GM18868 (cell line): ENCODE measurements around the gene RGS10.
"Not testable (repeated sequence)": the region's sequence is repeated elsewhere in the genome, so short reads cannot be mapped to it uniquely, and the experiment has no call there.

Source experiments
- ATAC-seq: cut with Tn5 transposase; IDR thresholded peaks from one replicate; pipeline ENCODE4 v1.9.1; 2021; ENCODE audit warnings: mild to moderate bottlenecking, moderate library complexity; ENCODE audit not compliant: unreplicated experiment

RGS10 gene

GRCh38 chr10:119473771-119474170 lies 68.7 kb downstream of the RGS10 start:
- no peak for ATAC-seq

GRCh38 chr10:119470920-119471702 lies 71.4 kb downstream of the RGS10 start:
- ATAC-seq: no peak

GRCh38 chr10:119469846-119470245 lies 72.7 kb downstream of the RGS10 start:
- ATAC-seq: no peak

GRCh38 chr10:119469325-119469707 lies 73.2 kb downstream of the RGS10 start:
- ATAC-seq: no peak

- no peak for ATAC-seq
These were observed 73.8 kb downstream of the RGS10 start for GRCh38 chr10:119468542-119469324.

GRCh38 chr10:119466655-119467054 lies 75.9 kb downstream of the RGS10 start:
- ATAC-seq: no peak

- no peak for ATAC-seq
These were observed 76.4 kb downstream of the RGS10 start for GRCh38 chr10:119466076-119466475.

GRCh38 chr10:119465085-119465484 lies 77.4 kb downstream of the RGS10 start:
- ATAC-seq: no peak

- ATAC-seq: not testable (repeated sequence)
These were observed 79.3 kb downstream of the RGS10 start for GRCh38 chr10:119463195-119463594.

GRCh38 chr10:119462773-119463172 lies 79.7 kb downstream of the RGS10 start:
- no peak for ATAC-seq

GRCh38 chr10:119461923-119462322 lies 80.6 kb downstream of the RGS10 start:
- ATAC-seq: peak; percentile 73

- ATAC-seq: peak; percentile 78
These were observed 81.1 kb downstream of the RGS10 start for GRCh38 chr10:119461380-119461779.

- no peak for ATAC-seq
These were observed 81.9 kb downstream of the RGS10 start for GRCh38 chr10:119460369-119461195.

GRCh38 chr10:119459681-119460340 lies 82.7 kb downstream of the RGS10 start:
- ATAC-seq: no peak

GRCh38 chr10:119457966-119458766 lies 84.4 kb downstream of the RGS10 start:
- ATAC-seq: no peak

GRCh38 chr10:119456435-119456810 lies 86.1 kb downstream of the RGS10 start:
- no peak for ATAC-seq

- peak; percentile 73 for ATAC-seq
These were observed 86.7 kb downstream of the RGS10 start for GRCh38 chr10:119455609-119456434.

GRCh38 chr10:119454990-119455389 lies 87.5 kb downstream of the RGS10 start:
- no peak for ATAC-seq

- no peak for ATAC-seq
These were observed 88.2 kb downstream of the RGS10 start for GRCh38 chr10:119454316-119454715.
